ENCODE results near the gene CD84. TPM values are rescaled to one million over a fixed set of nuclear protein-coding genes. Genes with fewer than 3 reads are reported as not detected.
"Not testable (repeated sequence)": the region's sequence is repeated elsewhere in the genome, so short reads cannot be mapped to it uniquely, and the experiment has no call there.

The CD84 gene
- polyA plus RNA-seq, 12 donors: 0.89 to 4.5 (median 1.3) TPM; not detected in 2

DNA sequence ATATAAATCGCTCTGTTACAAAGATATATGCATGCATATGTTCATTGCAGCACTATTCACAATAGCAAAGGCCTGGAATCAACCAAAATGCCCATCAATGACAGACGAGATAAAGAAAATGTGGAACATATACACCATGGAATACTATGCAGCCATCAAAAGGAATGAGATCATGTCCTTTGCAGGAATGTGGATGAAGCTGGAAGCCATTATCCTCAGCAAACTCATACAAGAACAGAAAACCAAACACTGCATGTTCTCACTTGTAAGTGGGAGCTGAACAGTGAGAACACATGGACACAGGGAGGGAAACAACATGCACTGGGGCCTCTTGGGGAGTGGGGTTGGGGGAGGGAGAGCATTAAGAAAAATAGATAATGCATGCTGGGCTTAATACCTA lies 61.8 kb downstream of the CD84 start:
- DNase-seq: not testable (repeated sequence)

DNA sequence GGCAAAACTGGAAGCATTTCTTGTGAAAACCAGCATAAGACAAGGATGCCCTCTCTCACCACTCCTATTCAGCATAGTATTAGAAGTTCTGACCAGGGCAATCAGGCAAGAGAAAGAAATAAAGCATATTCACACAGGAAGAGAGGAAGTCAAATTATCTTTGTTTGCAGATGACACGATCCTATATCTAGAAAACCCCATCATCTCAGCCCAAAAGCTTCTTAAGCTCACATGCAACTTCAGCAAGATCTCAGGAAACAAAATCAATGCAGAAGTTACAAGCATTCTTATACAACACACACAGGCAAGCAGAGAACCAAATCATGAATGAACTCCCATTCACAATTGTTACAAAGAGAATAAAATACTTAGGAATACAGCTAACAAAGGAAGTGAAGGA lies 63.4 kb downstream of the CD84 start:
- not testable (repeated sequence) for DNase-seq

DNA sequence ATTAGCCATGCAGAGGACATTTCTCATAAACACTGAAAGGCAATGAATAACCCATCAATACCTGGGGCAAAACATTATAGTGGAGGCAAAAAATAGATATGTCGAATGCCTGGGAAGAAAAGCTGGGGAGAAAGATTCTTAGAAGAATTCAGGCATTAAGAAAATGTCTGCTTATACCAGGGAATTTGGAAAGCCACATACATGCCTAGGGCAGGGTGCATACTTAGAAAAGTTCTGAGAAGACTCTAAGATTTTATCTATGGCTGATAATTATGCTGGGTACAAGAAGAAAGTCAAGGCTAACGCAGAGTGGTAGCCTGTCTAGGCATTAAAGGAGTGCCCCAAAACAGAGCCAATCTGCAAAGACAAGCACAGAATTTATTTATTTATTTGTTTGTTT lies 74.6 kb downstream of the CD84 start:
- no peak for DNase-seq

DNA sequence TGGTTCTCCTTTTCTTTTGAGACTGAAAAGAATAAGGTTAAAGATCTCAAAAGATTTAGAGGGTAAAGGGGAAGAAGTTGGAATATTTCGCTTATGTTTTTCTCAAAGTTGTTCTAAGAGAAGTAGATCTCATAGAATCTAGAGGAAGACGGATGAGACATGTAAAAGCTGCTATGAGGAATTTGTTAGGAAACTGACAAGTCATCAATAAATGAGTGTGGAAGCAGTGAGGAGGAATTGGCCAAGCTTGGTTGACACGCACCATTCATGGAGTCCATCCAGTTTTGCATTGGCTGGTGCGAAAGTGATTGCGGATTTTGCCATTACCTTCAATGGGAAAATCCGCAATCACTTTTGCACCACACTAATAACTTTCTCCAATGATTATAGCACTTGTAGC lies 76.2 kb downstream of the CD84 start:
- DNase-seq: no peak

DNA sequence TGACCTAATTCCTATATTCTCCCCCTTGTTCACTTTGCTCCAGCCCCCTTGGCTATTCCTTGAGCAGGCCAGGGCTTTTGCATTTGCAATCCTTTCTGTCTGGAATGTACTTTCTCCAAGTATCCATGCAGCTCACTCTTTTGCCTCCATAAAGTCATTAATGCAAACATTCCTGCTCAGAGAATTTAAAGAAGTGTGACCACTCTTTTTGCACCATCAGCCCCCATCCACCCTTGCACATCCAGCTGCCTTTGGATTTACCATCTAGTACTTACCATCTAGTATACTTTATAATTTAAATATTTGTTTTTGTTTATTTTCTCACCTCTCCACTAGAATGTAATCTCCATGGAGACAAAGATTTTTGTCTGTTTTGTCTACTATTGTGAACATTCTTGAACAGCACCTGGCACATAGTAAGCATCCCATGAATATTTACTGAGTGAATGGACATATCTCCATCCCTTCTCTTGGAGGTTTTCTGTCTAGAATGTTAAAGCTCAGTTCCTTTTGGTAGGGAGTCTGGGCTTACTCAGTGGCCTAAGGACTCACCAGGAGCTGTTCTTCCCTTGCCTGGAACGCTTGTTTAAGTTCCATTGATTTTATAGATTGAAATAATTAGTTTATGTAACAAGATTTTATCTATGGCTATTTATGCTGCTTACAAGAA lies 78.8 kb downstream of the CD84 start:
- DNase-seq: no peak

DNA sequence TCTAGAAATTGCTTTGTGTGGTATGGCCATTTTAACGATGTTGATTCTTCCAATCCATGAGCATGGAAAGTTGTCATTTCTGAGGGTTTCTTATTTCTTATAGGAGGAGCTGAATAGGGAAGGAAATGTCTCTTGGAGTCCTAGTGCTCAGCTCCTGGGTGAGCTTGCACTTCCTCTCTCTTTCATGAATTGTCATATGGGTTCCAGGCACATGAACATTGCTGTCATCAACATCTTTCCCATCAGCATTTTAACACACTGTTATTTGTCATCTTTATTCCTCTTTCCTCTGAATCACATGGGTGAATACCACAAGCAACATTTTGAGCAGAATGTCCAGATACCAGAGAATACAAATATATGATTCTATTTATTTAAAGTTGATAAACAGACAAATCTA lies 79.7 kb downstream of the CD84 start:
- DNase-seq: no peak

DNA sequence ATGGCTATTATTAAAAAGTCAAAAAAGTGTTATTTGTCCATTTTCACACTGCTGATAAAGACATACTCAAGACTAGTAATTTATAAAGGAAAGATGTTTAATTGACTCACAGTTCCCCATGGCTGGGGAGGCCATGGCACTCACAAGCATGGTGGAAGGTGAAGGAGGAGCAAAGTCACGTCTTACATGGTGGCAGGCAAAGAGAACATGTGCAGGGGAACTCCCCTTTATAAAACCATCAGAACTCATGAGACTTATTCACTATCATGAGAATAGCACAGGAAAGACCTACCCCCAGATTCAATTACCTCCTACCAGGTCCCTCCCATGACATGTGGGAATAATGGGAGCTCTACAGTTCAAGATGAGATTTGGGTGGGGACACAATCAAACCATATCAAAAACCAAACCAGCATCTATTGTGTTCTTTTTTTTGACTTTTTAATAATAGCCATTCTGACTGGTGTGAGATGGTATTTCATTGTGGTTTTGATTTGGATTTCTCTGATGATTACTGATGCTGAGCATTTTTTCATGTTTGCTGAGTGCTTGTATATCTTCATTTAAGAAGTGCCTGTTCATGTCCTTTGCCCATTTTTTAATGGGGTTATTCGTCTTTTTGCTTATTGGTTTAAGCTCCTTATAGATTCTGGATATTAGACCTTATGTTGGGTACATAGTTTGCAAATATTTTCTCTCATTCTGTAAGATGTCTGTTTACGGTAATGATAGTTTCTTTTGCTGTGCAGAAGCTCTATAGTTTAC lies 80.8 kb downstream of the CD84 start:
- DNase-seq: not testable (repeated sequence)

DNA sequence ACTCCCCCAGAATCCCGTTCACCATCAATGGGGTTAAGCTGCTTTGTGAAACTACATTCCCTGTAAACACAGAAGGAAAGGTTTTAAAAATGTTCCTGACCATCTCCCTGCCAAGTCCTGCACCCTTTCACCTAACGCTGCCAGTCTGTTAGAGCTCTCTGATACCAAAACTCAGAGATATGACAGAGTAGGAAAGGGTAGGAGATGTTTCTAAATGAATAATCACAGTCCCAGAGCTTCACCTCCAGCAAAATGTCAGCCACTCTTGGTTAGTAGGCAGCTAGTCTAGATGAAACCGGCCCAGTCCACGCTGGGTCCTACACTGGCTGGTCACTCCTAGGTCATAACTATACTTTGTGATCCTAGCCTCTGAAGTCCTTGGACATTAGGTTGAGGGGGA lies 83.0 kb downstream of the CD84 start:
- no peak for DNase-seq

DNA sequence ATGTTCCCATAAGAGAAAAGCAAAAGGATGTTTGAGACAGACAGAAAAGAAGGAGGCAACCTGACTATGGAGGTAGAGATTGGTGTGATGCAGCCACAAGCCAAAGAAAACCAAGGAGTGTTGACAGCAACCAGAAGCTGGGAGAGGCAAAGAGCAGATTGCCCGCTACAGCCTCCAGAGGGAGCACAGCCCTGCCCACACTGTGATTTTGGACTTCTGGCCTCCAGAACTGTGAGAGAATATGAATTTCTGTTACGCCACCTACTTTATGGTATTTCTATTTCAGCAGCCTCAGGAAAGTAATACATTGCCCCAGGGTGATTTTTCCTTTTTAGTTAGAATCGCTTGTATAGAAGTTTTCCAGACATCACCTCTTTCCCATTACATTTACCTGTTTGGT lies 84.7 kb downstream of the CD84 start:
- DNase-seq: no peak

DNA sequence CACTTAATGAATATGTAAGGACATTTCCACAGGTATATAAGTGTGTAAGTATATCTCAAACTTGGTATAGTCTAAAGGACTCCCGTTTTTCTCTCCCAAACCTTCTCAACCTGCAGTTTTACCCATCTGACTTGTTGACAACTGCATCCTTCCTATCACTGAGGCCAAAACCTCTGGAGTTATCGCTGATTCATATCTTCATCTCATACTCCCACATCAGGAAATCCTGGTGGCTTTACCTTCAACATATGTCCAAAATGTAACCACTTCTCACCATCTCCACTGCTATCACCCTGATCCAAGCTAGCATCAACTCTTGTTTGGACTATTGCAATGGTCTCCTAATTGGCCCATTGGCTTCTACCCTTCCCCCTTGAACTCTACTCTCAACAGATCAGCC lies 86.7 kb downstream of the CD84 start:
- no peak for DNase-seq

DNA sequence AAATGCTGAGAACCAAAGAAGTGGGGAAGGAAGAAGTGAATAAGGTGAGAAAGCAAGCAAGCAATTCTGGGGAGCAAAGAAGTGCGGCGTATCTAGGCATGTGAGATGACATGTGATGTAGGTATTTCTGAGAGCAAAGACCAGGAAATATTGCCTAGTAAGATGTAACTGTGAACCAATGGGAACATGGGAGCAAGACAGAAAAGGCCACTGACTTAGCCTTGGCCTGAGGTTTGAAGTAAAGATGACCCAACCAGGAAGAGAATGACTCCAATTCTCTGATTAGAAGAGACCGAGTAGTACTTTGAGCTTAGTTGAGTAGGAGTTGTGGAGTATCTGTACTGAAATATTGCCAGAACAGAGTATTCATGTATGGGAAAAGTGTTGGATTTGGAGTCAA lies 87.3 kb downstream of the CD84 start:
- no peak for DNase-seq

Other genes with a start within 250 kb of the CD84 start
- gene COPA, start 236.2 kb downstream of the CD84 start, polyA plus RNA-seq (ENCODE audit: insufficient read length in 12 of 12): 100 to 1,000 TPM in 11 of 12 donors, not detected in 1; 111 to 183 (median 134) TPM
- gene NCSTN, start 236.1 kb downstream of the CD84 start, polyA plus RNA-seq (ENCODE audit: insufficient read length in 12 of 12): 100 to 1,000 TPM in 8 of 12 donors, 10 to 100 TPM in 3, not detected in 1; 95.1 to 123 (median 105) TPM
- gene NHLH1, start 212.4 kb downstream of the CD84 start, polyA plus RNA-seq (ENCODE audit: insufficient read length in 12 of 12): under 1 TPM in 10 of 12 donors, not detected in 2; 0.21 to 0.65 (median 0.42) TPM
- gene VANGL2, start 178.9 kb downstream of the CD84 start, polyA plus RNA-seq (ENCODE audit: insufficient read length in 12 of 12): 10 to 100 TPM in 8 of 12 donors, 1 to 10 TPM in 3, not detected in 1; 7.2 to 39.3 (median 10.8) TPM
- under 1 TPM in 9 of 12 donors, not detected in 3; 0.11 to 0.97 (median 0.27) TPM for gene SLAMF6, start 56.2 kb downstream of the CD84 start, polyA plus RNA-seq (ENCODE audit: insufficient read length in 12 of 12)
- under 1 TPM in 5 of 12 donors, not detected in 7; 0.06 to 0.41 (median 0.12) TPM for gene SLAMF1, start 67.5 kb upstream of the CD84 start, polyA plus RNA-seq (ENCODE audit: insufficient read length in 12 of 12)
- gene CD48, start 132.3 kb upstream of the CD84 start, polyA plus RNA-seq (ENCODE audit: insufficient read length in 12 of 12): 1 to 10 TPM in 10 of 12 donors, not detected in 2; 1.1 to 7.4 (median 1.4) TPM
- gene SLAMF7, start 159.8 kb upstream of the CD84 start, polyA plus RNA-seq (ENCODE audit: insufficient read length in 12 of 12): 1 to 10 TPM in 1 of 12 donors, under 1 TPM in 8, not detected in 3; 0.26 to 2.3 (median 0.43) TPM
- 1 to 10 TPM in 1 of 12 donors, under 1 TPM in 8, not detected in 3; 0.08 to 1.4 (median 0.30) TPM for gene LY9, start 216.7 kb upstream of the CD84 start, polyA plus RNA-seq (ENCODE audit: insufficient read length in 12 of 12)

Measured in muscle of arm (tissue), 12 donors.